PC-9 (cell line): ENCODE measurements around the gene RTF2.

Source experiments
- CTCF ChIP-seq: fragments of 200-600 bp; sonication (generic); conservative IDR thresholded peaks from 2 replicates; pipeline ENCODE4 v1.6.1; 2017; ENCODE audit warnings: mixed run types, antibody characterized with exemption, mild to moderate bottlenecking, moderate library complexity
- EZH2 ChIP-seq: fragments of 200-600 bp; sonication (generic); IDR thresholded peaks from 2 replicates; pipeline ENCODE4 v1.8.0; 2017; ENCODE audit warnings: antibody characterized with exemption, low read depth

GRCh38 chr20:56519551-56519950 lies 51.1 kb downstream of the RTF2 start:
- TF ChIP-seq CTCF (no peak), EZH2 (no peak)
